GM23338 (cell line): ENCODE results near the gene CH25H. TPM values are rescaled to one million over a fixed set of nuclear protein-coding genes. Genes with fewer than 3 reads are reported as not detected.

Experiments
- ATAC-seq: fragments of 200-7000 bp; cut with Tn5 transposase; 3 replicates; pipeline ENCODE4 v1.9.1; 2020
- DNase-seq: peaks from one replicate; pipeline ENCODE4 v3.0.0-alpha.2; 2015; ENCODE audit warnings: low spot score
- H2AFZ ChIP-seq: fragments of 200-600 bp; sonication (generic); 2 replicates; pipeline ENCODE4 v1.8.0; 2016; ENCODE audit warnings: antibody characterized with exemption, mild to moderate bottlenecking, moderate library complexity
- H3F3A ChIP-seq: fragments of 200-600 bp; sonication (generic); replicated peaks from 2 replicates; pipeline ENCODE4 v1.8.0; 2017; ENCODE audit warnings: antibody characterized with exemption, mixed run types, low read depth
- H3K27ac ChIP-seq: fragments of 200-600 bp; sonication (generic); 2 replicates; pipeline ENCODE4 v1.6.1; 2016; ENCODE audit warnings: low read depth
- H3K27me3 ChIP-seq: fragments of 200-600 bp; sonication (generic); 2 replicates; pipeline ENCODE4 v1.8.0; 2016; ENCODE audit warnings: mild to moderate bottlenecking, mixed run types, moderate library complexity; ENCODE audit not compliant: insufficient read depth
- H3K36me3 ChIP-seq: fragments of 200-600 bp; sonication (generic); 2 replicates; pipeline ENCODE4 v1.8.0; 2016; ENCODE audit warnings: mild to moderate bottlenecking; ENCODE audit not compliant: insufficient read depth
- H3K4me1 ChIP-seq: fragments of 200-600 bp; sonication (generic); 2 replicates; pipeline ENCODE4 v1.8.0; 2016; ENCODE audit warnings: mild to moderate bottlenecking, moderate library complexity; ENCODE audit not compliant: insufficient read depth
- H3K4me2 ChIP-seq: fragments of 200-600 bp; sonication (generic); 2 replicates; pipeline ENCODE4 v1.7.1; 2017; ENCODE audit warnings: mixed run types
- H3K4me3 ChIP-seq: fragments of 200-600 bp; sonication (generic); 2 replicates; pipeline ENCODE4 v1.6.1; 2016; ENCODE audit warnings: mixed run types
- H3K79me2 ChIP-seq: fragments of 200-600 bp; sonication (generic); replicated peaks from 2 replicates; pipeline ENCODE4 v1.8.0; 2017; ENCODE audit warnings: mild to moderate bottlenecking; ENCODE audit not compliant: insufficient read depth
- H3K9me2 ChIP-seq: fragments of 200-600 bp; sonication (generic); 2 replicates; pipeline ENCODE4 v1.8.0; 2017; ENCODE audit not compliant: insufficient read depth
- H4K20me1 ChIP-seq: fragments of 200-600 bp; sonication (generic); replicated peaks from 2 replicates; pipeline ENCODE4 v1.8.0; 2017; ENCODE audit warnings: mild to moderate bottlenecking; ENCODE audit not compliant: insufficient read depth
- H3K27ac Mint-ChIP-seq: 2 replicates; pipeline ENCODE4 v1.8.0; 2020; ENCODE audit warnings: inconsistent platforms, mild to moderate bottlenecking, moderate library complexity, mixed read lengths
- H3K27me3 Mint-ChIP-seq: 3 replicates; pipeline ENCODE4 v1.8.0; 2022; ENCODE audit warnings: low read depth, mild to moderate bottlenecking, moderate library complexity, mixed read lengths, inconsistent platforms; ENCODE audit not compliant: insufficient read depth, poor library complexity
- H3K36me3 Mint-ChIP-seq: 3 replicates; pipeline ENCODE4 v1.8.0; 2021; ENCODE audit warnings: low read depth, mild to moderate bottlenecking, inconsistent platforms, moderate library complexity, mixed read lengths
- H3K4me1 Mint-ChIP-seq: 3 replicates; pipeline ENCODE4 v1.8.0; 2020; ENCODE audit warnings: mild to moderate bottlenecking, inconsistent platforms, mixed read lengths
- H3K4me3 Mint-ChIP-seq: 3 replicates; pipeline ENCODE4 v1.8.0; 2021; ENCODE audit warnings: moderate library complexity, mild to moderate bottlenecking, inconsistent platforms, mixed read lengths
- H3K9me3 Mint-ChIP-seq: 3 replicates; pipeline ENCODE4 v1.8.0; 2020; ENCODE audit warnings: moderate library complexity, mild to moderate bottlenecking, inconsistent platforms, mixed read lengths
- CREB1 ChIP-seq: fragments of 250-450 bp; sonication (Bioruptor Pico); IDR thresholded peaks from 2 replicates; pipeline ENCODE4 v1.5.0; 2020; ENCODE audit warnings: low read depth, mild to moderate bottlenecking, moderate library complexity
- CTCF ChIP-seq, 2 experiments: fragments of 200-600 bp in 1 of 2; sonication (generic) in 1 of 2; conservative IDR thresholded peaks; 2 replicates each; pipeline versions ENCODE4 v1.5.1 to v1.6.1; 2016 to 2017; ENCODE audit warnings: antibody characterized with exemption in 2 of 2, low read depth in 2 of 2, mild to moderate bottlenecking in 2 of 2, moderate library complexity in 1 of 2
- ETS1 ChIP-seq: IDR thresholded peaks from 2 replicates; pipeline ENCODE4 v1.6.1; 2016; ENCODE audit warnings: antibody characterized with exemption
- EZH2 ChIP-seq: fragments of 200-600 bp; sonication (generic); IDR thresholded peaks from one replicate; pipeline ENCODE4 v1.8.0; 2017; ENCODE audit warnings: antibody characterized with exemption, mild to moderate bottlenecking, low read depth; ENCODE audit not compliant: unreplicated experiment
- EZH2phosphoT487 ChIP-seq: fragments of 200-600 bp; sonication (generic); IDR thresholded peaks from one replicate; pipeline ENCODE4 v1.8.1; 2018; ENCODE audit warnings: antibody characterized with exemption; ENCODE audit not compliant: unreplicated experiment
- JUNB ChIP-seq: IDR thresholded peaks from one replicate; pipeline ENCODE4 v1.6.1; 2016; ENCODE audit warnings: antibody characterized with exemption; ENCODE audit not compliant: unreplicated experiment
- NANOG ChIP-seq: IDR thresholded peaks from 2 replicates; pipeline ENCODE4 v1.6.1; 2016; ENCODE audit warnings: antibody characterized with exemption, borderline replicate concordance
- POLR2AphosphoS5 ChIP-seq: IDR thresholded peaks from 2 replicates; pipeline ENCODE4 v1.6.1; 2016; ENCODE audit warnings: antibody characterized with exemption, low read depth
- REST ChIP-seq: IDR thresholded peaks from one replicate; pipeline ENCODE4 v1.6.1; 2018; ENCODE audit warnings: antibody characterized with exemption; ENCODE audit not compliant: unreplicated experiment
- STAT1 ChIP-seq: IDR thresholded peaks from one replicate; pipeline ENCODE4 v1.6.1; 2016; ENCODE audit warnings: antibody characterized with exemption; ENCODE audit not compliant: unreplicated experiment
- ZNF114 ChIP-seq: fragments of 250-450 bp; sonication (Bioruptor Pico); IDR thresholded peaks from 2 replicates; pipeline ENCODE4 v1.5.0; 2020; ENCODE audit warnings: mild to moderate bottlenecking, moderate library complexity
- ZNF331 ChIP-seq: fragments of 250-450 bp; sonication (Bioruptor Pico); IDR thresholded peaks from 2 replicates; pipeline ENCODE4 v1.5.0; 2020; ENCODE audit warnings: low read depth, mild to moderate bottlenecking, moderate library complexity
- ZNF462 ChIP-seq: fragments of 250-450 bp; sonication (Bioruptor Pico); IDR thresholded peaks from 2 replicates; pipeline ENCODE4 v1.5.0; 2020; ENCODE audit warnings: mild to moderate bottlenecking, moderate library complexity
- polyA plus RNA-seq: library from polyadenylated mRNA; unstranded; fragments of >200 nt; fragmentation: Nextera tagmentation; extraction: Ambion mirVana; gene quantifications from 2 replicates; pipeline ENCODE4 v1.2.1, GENCODE V29; 2016
- total RNA-seq: library from RNA; depleted of rRNA; stranded (reverse); fragments of >200 nt; shearing (Covaris generic); gene quantifications from 2 replicates; pipeline ENCODE4 v1.2.3, GENCODE V29; 2014

Gene CH25H
- total and polyA plus RNA-seq, 2 experiments from 2014 or later: 1.3 to 1.7 TPM

- TF ChIP-seq ZNF114 (CRISPR knock-in tag) (no peak), EZH2 (no peak), ZNF331 (CRISPR knock-in tag) (no peak), ETS1 (no peak), NANOG (no peak), POLR2AphosphoS5 (no peak), REST (no peak), EZH2phosphoT487 (no peak), ZNF462 (CRISPR knock-in tag) (no peak), CREB1 (no peak), JUNB (no peak), STAT1 (no peak), CTCF (conservative IDR thresholded peaks at IDR 0.05; ENCODE audit: low read depth in 2 of 2) (no peak)
- Histone ChIP-seq H3K4me3 (no peak overlapping the region), H3K36me3 (no peaks in the 10 kb centered on the region), H3K27ac (no peak overlapping the region), H4K20me1 (no peaks in the 10 kb centered on the region), H3K79me2 (no peaks in the 10 kb centered on the region), H3K4me2 (no peak overlapping the region), H2AFZ (no peak overlapping the region; the same call in 1 of the 2 replicates), H3K4me1 (peaks cover 23% of the 10 kb centered on the region), H3F3A (no peaks in the 10 kb centered on the region), H3K27me3 (peaks cover 33% of the 10 kb centered on the region), H3K9me2 (peaks cover 8% of the 10 kb centered on the region)
- Mint-ChIP-seq H3K4me3 (no peak overlapping the region), H3K9me3 (no peaks in the 10 kb centered on the region), H3K27me3 (peaks cover 17% of the 10 kb centered on the region), H3K4me1 (peaks cover 16% of the 10 kb centered on the region), H3K27ac (no peak overlapping the region), H3K36me3 (no peaks in the 10 kb centered on the region)
- DNase-seq (no peak), ATAC-seq (no peak)
These were observed 5.1 kb downstream of the CH25H start for GRCh38 chr10:89202033-89202425.
